Prostate gland (tissue), 2 donors: ENCODE measurements around the gene KNOP1.

ENCODE experiments used
- CTCF ChIP-seq, 4 experiments: fragments of 200-600 bp in 2 of 4; fragments of 450-650 bp in 2 of 4; sonication (generic) in 2 of 4; IDR thresholded peaks; 1 replicate in 3 of 4; 2 replicates in 1 of 4; pipeline ENCODE4 v1.5.1; 2016 to 2019; ENCODE audit warnings: antibody characterized with exemption in 4 of 4, mild to moderate bottlenecking in 2 of 4, moderate library complexity in 2 of 4
- POLR2A ChIP-seq: fragments of 450-650 bp; IDR thresholded peaks from one replicate; pipeline ENCODE4 v1.6.1; 2016; ENCODE audit warnings: antibody characterized with exemption, mild to moderate bottlenecking
- POLR2AphosphoS5 ChIP-seq: sonication (generic); formaldehyde crosslinking; IDR thresholded peaks from one replicate; pipeline ENCODE4 v1.6.1; 2017; ENCODE audit warnings: antibody characterized with exemption

GRCh38 chr16:19696328-19696727, 21.7 kb downstream of the KNOP1 start:
- TF ChIP-seq POLR2A, result no peak
- no peak for TF ChIP-seq CTCF (IDR thresholded peaks at IDR 0.05)
- peak; percentile 82 for TF ChIP-seq POLR2AphosphoS5
